SU-DHL-6 (cell line): Measurements from ENCODE around the gene ASTN2.

ENCODE experiments used
- EZH2phosphoT487 ChIP-seq: fragments of 200-600 bp; sonication (generic), shearing (Covaris generic); conservative IDR thresholded peaks from 2 replicates; pipeline ENCODE4 v1.6.1; 2018; ENCODE audit warnings: mild to moderate bottlenecking, antibody characterized with exemption, low read length, moderate library complexity, mixed read lengths
- TF ChIP-seq, protein P1 (sequence below): fragments of 200-600 bp; sonication (generic); IDR thresholded peaks from one replicate; pipeline ENCODE4 v1.5.1; 2017; ENCODE audit warnings: antibody characterized with exemption, mild to moderate bottlenecking, low read length, moderate library complexity; ENCODE audit not compliant: insufficient read depth, poor library complexity, severe bottlenecking

GRCh38 chr9:116943970-116944369 lies 470.9 kb downstream of the ASTN2 start:
- TF ChIP-seq, protein P1, sequence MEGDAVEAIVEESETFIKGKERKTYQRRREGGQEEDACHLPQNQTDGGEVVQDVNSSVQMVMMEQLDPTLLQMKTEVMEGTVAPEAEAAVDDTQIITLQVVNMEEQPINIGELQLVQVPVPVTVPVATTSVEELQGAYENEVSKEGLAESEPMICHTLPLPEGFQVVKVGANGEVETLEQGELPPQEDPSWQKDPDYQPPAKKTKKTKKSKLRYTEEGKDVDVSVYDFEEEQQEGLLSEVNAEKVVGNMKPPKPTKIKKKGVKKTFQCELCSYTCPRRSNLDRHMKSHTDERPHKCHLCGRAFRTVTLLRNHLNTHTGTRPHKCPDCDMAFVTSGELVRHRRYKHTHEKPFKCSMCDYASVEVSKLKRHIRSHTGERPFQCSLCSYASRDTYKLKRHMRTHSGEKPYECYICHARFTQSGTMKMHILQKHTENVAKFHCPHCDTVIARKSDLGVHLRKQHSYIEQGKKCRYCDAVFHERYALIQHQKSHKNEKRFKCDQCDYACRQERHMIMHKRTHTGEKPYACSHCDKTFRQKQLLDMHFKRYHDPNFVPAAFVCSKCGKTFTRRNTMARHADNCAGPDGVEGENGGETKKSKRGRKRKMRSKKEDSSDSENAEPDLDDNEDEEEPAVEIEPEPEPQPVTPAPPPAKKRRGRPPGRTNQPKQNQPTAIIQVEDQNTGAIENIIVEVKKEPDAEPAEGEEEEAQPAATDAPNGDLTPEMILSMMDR, result no peak
- TF ChIP-seq EZH2phosphoT487, result no peak
